GM23248 (cell line): ENCODE results near the gene CNIH2.

Experiments
- EZH2 ChIP-seq: fragments of 200-600 bp; sonication (generic); IDR thresholded peaks from 2 replicates; pipeline ENCODE4 v1.6.1; 2018; ENCODE audit warnings: antibody characterized with exemption, mild to moderate bottlenecking; ENCODE audit not compliant: insufficient read depth, poor library complexity, severe bottlenecking
- EZH2phosphoT487 ChIP-seq: fragments of 200-600 bp; sonication (generic); IDR thresholded peaks from 2 replicates; pipeline ENCODE4 v1.6.1; 2018; ENCODE audit warnings: antibody characterized with exemption, moderate library complexity, mild to moderate bottlenecking, low read depth; ENCODE audit not compliant: insufficient read depth

GRCh38 chr11:66258473-66258893, 19.5 kb upstream of the CNIH2 start:
- no peak for TF ChIP-seq EZH2
- no peak for TF ChIP-seq EZH2phosphoT487
